ENCODE data around the gene GPD2. TPM values are rescaled to one million over a fixed set of nuclear protein-coding genes. Genes with fewer than 3 reads are reported as not detected.

Gene GPD2
- total RNA-seq, 2 donors from 2014 or later: 20.5 to 76.8 TPM

GRCh38 chr2:156452971-156453370 is 16.8 kb downstream of the GPD2 start:
- Histone ChIP-seq H3K27me3 (no peaks in the 10 kb centered on the region), H3K36me3 (replicated peaks in 1 of 2; ENCODE audit: insufficient read depth in 1 of 2, low read depth in 2 of 2) (no peaks in the 10 kb centered on the region), H3K4me3 (no peak overlapping the region), H3K27ac (no peak overlapping the region), H3K9me3 (no peaks in the 10 kb centered on the region), H3K4me1 (peaks cover 5% of the 10 kb centered on the region)
- intact Hi-C loops (cut with DNase I): no loop called here
- ATAC-seq (no peak), DNase-seq (no peak)
- TF ChIP-seq CTCF (IDR thresholded peaks at IDR 0.05): no peak
- TF ChIP-seq POLR2A (IDR thresholded peaks at IDR 0.05): no peak

GRCh38 chr2:156455361-156455975 is 19.3 kb downstream of the GPD2 start:
- no peaks in the 10 kb centered on the region for H3K36me3 ChIP-seq (replicated peaks in 1 of 2; ENCODE audit: insufficient read depth in 1 of 2, low read depth in 2 of 2)
- H3K27me3 ChIP-seq: no peaks in the 10 kb centered on the region
- H3K27ac ChIP-seq: no peak overlapping the region
- WGBS, 2 donors: 92 to 93% methylated on average over 2 of the region's 2 CpGs
- DNase-seq: no peak
- intact Hi-C loops (cut with DNase I): no loop called here
- H3K9me3 ChIP-seq: no peaks in the 10 kb centered on the region
- TF ChIP-seq POLR2A (IDR thresholded peaks at IDR 0.05): no peak
- TF ChIP-seq CTCF (IDR thresholded peaks at IDR 0.05): no peak
- H3K4me1 ChIP-seq: peaks cover 15% of the 10 kb centered on the region
- ATAC-seq: no peak
- no peak overlapping the region for H3K4me3 ChIP-seq

- H3K27me3 ChIP-seq: no peaks in the 10 kb centered on the region
- WGBS, 2 donors: 96 to 98% methylated on average over 3 of the region's 3 CpGs
- no peaks in the 10 kb centered on the region for H3K36me3 ChIP-seq (replicated peaks in 1 of 2; ENCODE audit: insufficient read depth in 1 of 2, low read depth in 2 of 2)
- TF ChIP-seq CTCF (IDR thresholded peaks at IDR 0.05) (no peak), POLR2A (IDR thresholded peaks at IDR 0.05) (no peak)
- no peak overlapping the region for H3K27ac ChIP-seq
- no peak for ATAC-seq
- peaks cover 15% of the 10 kb centered on the region for H3K4me1 ChIP-seq
- DNase-seq: no peak
- H3K4me3 ChIP-seq: no peak overlapping the region
- H3K9me3 ChIP-seq: no peaks in the 10 kb centered on the region
- intact Hi-C loops (cut with DNase I): no loop called here
Measured at GRCh38 chr2:156456616-156457015, 20.4 kb downstream of the GPD2 start.

GRCh38 chr2:156457523-156458517 is 21.6 kb downstream of the GPD2 start:
- DNase-seq (no peak), ATAC-seq (no peak)

More at GRCh38 chr2:156457523-156458517, 21.6 kb downstream of the GPD2 start:
- intact Hi-C loops (cut with DNase I): no loop called here
- Histone ChIP-seq H3K27ac (no peak overlapping the region), H3K27me3 (no peaks in the 10 kb centered on the region), H3K36me3 (replicated peaks in 1 of 2; ENCODE audit: insufficient read depth in 1 of 2, low read depth in 2 of 2) (no peaks in the 10 kb centered on the region), H3K4me3 (no peak overlapping the region), H3K4me1 (peaks cover 15% of the 10 kb centered on the region), H3K9me3 (no peaks in the 10 kb centered on the region)
- TF ChIP-seq POLR2A (IDR thresholded peaks at IDR 0.05) (no peak), CTCF (IDR thresholded peaks at IDR 0.05) (no peak)
- 86 to 88% methylated on average over 8 of the region's 8 CpGs for WGBS, 2 donors
